Astrocyte of the spinal cord (primary cell): ENCODE measurements around the gene CDK5R2.

ENCODE experiments used
- DNase-seq: peaks from one replicate; pipeline ENCODE4 v3.0.0; 2011; ENCODE audit warnings: low read depth, low spot score
- H3K4me3 ChIP-seq: 2 replicates; pipeline ENCODE4 v1.5.1; 2011; ENCODE audit warnings: low read depth, mild to moderate bottlenecking, low read length, moderate library complexity
- CTCF ChIP-seq: IDR thresholded peaks from 2 replicates; pipeline ENCODE4 v1.5.1; 2012; ENCODE audit warnings: low read depth, mild to moderate bottlenecking, low read length, inconsistent platforms
- in situ Hi-C: cut with HindIII; loops from 2 replicates; pipeline ENCODE4 v1.10.0; 2017; ENCODE audit warnings: low sequenced_read_pairs

Gene CDK5R2

GRCh38 chr2:219003979-219004378, 44.5 kb downstream of the CDK5R2 start:
- in situ Hi-C loops = no loop called here
- TF ChIP-seq CTCF = no peak
- no peak for DNase-seq
- H3K4me3 ChIP-seq = no peak overlapping the region

- no peak for DNase-seq
- no peak for TF ChIP-seq CTCF
- H3K4me3 ChIP-seq = no peak overlapping the region
- in situ Hi-C loops = no loop called here
These were observed 49.8 kb downstream of the CDK5R2 start for GRCh38 chr2:219009294-219009693.

GRCh38 chr2:219010162-219010756, 50.8 kb downstream of the CDK5R2 start:
- no peak overlapping the region for H3K4me3 ChIP-seq
- no peak for DNase-seq
- peak; percentile 40 for TF ChIP-seq CTCF
- in situ Hi-C loops = no loop called here

- no peak for TF ChIP-seq CTCF
- in situ Hi-C loops = no loop called here
- DNase-seq = no peak
- H3K4me3 ChIP-seq = no peak overlapping the region
These were observed 51.4 kb downstream of the CDK5R2 start for GRCh38 chr2:219010873-219011272.
